ENCODE results near the gene BRCC3. TPM values are rescaled to one million over a fixed set of nuclear protein-coding genes. Genes with fewer than 3 reads are reported as not detected.

The BRCC3 gene
- total RNA-seq, 1 experiment from 2014 or later, result 21.3 TPM

DNA sequence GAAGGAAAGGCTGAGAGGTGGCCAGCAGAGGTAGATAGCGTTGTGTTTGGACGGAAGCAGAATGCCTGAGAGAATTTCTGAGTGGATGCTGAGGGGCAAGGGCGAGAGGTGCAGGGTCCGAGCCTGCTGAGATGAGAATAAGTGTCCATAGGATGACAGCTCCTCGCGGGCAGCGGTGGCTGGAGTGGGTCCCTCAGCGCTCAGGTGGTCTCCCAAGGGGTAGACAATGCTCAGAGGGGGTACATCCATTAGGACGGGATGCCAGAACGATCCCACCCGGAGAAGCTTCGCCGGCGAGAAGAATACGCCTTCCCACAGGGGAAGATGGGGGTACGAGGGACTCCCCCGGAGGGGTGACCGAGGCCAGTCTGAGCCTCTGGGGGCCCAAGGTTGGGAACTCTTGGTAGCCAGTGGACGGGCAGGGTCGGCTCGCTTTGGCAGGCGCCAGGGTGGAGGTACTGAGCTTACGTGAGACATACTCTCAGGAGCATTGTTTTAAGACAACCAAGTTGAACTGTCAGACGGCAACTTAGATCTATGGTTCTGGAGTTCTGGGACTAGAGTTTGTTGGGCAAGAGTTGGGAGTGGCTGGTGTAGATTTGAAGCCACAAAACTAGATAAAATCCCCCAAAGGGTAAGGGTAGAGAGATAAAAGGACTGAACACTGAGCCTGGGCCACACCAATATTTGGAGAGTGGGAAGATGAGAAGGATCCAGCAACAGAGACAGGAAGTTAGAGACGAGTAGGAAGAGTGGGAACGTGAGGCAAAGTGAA is 15.8 kb downstream of the BRCC3 start:
- Histone ChIP-seq H3K9me2 (ENCODE audit: insufficient read depth) (no peaks in the 10 kb centered on the region), H3K9me3 (ENCODE audit: control insufficient read depth in 1 of 2, insufficient read depth in 1 of 2, low read depth in 1 of 2, low read length in 2 of 2) (no peaks in the 10 kb centered on the region), H3K79me2 (ENCODE audit: insufficient read depth, low read length) (no peaks in the 10 kb centered on the region), H3K27me3 (ENCODE audit: insufficient read depth, low read length) (no peaks in the 10 kb centered on the region), H3K4me2 (ENCODE audit: low read length) (no peak overlapping the region), H3K36me3 (ENCODE audit: control insufficient read depth in 1 of 2, insufficient read depth in 2 of 2, low read length in 2 of 2) (peaks cover 0 to 3% of the 10 kb centered on the region in 2 experiments; a peak in 1 of 4 replicates), H3K4me1 (ENCODE audit: control insufficient read depth in 1 of 2, insufficient read depth in 2 of 2, low read length in 2 of 2) (no peaks in the 10 kb centered on the region), H3K4me3 (replicated peaks in 1 of 2; ENCODE audit: low read depth in 1 of 2, low read length in 2 of 2) (no peak overlapping the region), H4K20me1 (ENCODE audit: insufficient read depth) (no peaks in the 10 kb centered on the region), H2AFZ (ENCODE audit: low read depth, low read length, poor library complexity, severe bottlenecking) (no peak overlapping the region), H3K9ac (ENCODE audit: low read length) (no peak overlapping the region), H3K27ac (ENCODE audit: low read depth, low read length) (no peak overlapping the region)
- DNase-seq (ENCODE audit: low read depth, low spot score), result no peak
- no TSS peak for BruUV-seq (replicated peaks)
- intact Hi-C loops (cut with micrococcal nuclease), result loop anchor here (1.0 to 10.0 kb wide), 2 partner anchors 106 to 172 kb away; no protein-coding TSS in a partner anchor
- ChIA-PET POLR2A (no interaction called here), RAD21 (ENCODE audit: low non-redundant PET in 1 of 2, low total read pairs in 2 of 2, uncharacterized antibody in 2 of 2, unreplicated experiment in 2 of 2) (no interaction called here), CTCF (interaction anchor here (0.8 to 1.2 kb wide), 2 partner anchors 99 to 169 kb away, joined by 3 read pairs; no protein-coding TSS in a partner anchor)
- ATAC-seq, result no peak
- TF ChIP-seq EGR1 (IDR thresholded peaks at IDR 0.05; ENCODE audit: low read depth) (no peak), YY1 (IDR thresholded peaks at IDR 0.05; ENCODE audit: extremely low read depth, insufficient replicate concordance, low read depth, low read length) (no peak), TCF7L2 (IDR thresholded peaks at IDR 0.05; ENCODE audit: borderline replicate concordance, extremely low read depth, insufficient read depth, insufficient read length) (no peak), SRF (IDR thresholded peaks at IDR 0.05; ENCODE audit: low read depth) (no peak), SP1 (IDR thresholded peaks at IDR 0.05; ENCODE audit: low read depth) (no peak), ZNF274 (IDR thresholded peaks at IDR 0.05; ENCODE audit: low read depth, low read length) (no peak), POLR2A (IDR thresholded peaks at IDR 0.05; ENCODE audit: borderline replicate concordance, extremely low read depth, insufficient read depth, insufficient read length) (no peak), ATF3 (IDR thresholded peaks at IDR 0.05) (no peak), ELF1 (IDR thresholded peaks at IDR 0.05; ENCODE audit: borderline replicate concordance, low read depth) (no peak), ZBTB33 (IDR thresholded peaks at IDR 0.05; ENCODE audit: extremely low read depth, insufficient replicate concordance, low read length) (no peak), ZFX (IDR thresholded peaks at IDR 0.05) (no peak), POLR2AphosphoS5 (IDR thresholded peaks at IDR 0.05; ENCODE audit: low read depth, low read length) (no peak), CEBPB (IDR thresholded peaks at IDR 0.05; ENCODE audit: low read depth) (no peak)
- TF ChIP-seq, protein P1, sequence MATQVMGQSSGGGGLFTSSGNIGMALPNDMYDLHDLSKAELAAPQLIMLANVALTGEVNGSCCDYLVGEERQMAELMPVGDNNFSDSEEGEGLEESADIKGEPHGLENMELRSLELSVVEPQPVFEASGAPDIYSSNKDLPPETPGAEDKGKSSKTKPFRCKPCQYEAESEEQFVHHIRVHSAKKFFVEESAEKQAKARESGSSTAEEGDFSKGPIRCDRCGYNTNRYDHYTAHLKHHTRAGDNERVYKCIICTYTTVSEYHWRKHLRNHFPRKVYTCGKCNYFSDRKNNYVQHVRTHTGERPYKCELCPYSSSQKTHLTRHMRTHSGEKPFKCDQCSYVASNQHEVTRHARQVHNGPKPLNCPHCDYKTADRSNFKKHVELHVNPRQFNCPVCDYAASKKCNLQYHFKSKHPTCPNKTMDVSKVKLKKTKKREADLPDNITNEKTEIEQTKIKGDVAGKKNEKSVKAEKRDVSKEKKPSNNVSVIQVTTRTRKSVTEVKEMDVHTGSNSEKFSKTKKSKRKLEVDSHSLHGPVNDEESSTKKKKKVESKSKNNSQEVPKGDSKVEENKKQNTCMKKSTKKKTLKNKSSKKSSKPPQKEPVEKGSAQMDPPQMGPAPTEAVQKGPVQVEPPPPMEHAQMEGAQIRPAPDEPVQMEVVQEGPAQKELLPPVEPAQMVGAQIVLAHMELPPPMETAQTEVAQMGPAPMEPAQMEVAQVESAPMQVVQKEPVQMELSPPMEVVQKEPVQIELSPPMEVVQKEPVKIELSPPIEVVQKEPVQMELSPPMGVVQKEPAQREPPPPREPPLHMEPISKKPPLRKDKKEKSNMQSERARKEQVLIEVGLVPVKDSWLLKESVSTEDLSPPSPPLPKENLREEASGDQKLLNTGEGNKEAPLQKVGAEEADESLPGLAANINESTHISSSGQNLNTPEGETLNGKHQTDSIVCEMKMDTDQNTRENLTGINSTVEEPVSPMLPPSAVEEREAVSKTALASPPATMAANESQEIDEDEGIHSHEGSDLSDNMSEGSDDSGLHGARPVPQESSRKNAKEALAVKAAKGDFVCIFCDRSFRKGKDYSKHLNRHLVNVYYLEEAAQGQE (IDR thresholded peaks at IDR 0.05; ENCODE audit: low read depth), result no peak
